Common myeloid progenitor, CD34-positive (primary cell): ENCODE measurements around the gene ARIH1.
A peak's percentile ranks its signal among the peaks of the same experiment; 100 is the strongest.
"Not testable (repeated sequence)": the region's sequence is repeated elsewhere in the genome, so short reads cannot be mapped to it uniquely, and the experiment has no call there.

Experiments
- CTCF ChIA-PET: fragments of 350-600 bp; sonication (Branson Sonifier 250); formaldehyde crosslinking; loops from one replicate; lab custom pipeline; 2021; ENCODE audit warnings: antibody characterized with exemption; lab: Charles Lee
- POLR2A ChIA-PET: fragments of 350-600 bp; sonication (Branson Sonifier 250); formaldehyde crosslinking; loops from one replicate; lab custom pipeline; 2021; ENCODE audit warnings: antibody characterized with exemption; lab: Charles Lee
- DNase-seq, 3 donors: peaks; one replicate each; pipeline versions ENCODE4 v3.0.0 to v3.0.0-alpha.2; 2013
- H3K27ac ChIP-seq, 2 experiments: 1 replicate in 1 of 2; 2 replicates in 1 of 2; pipeline ENCODE4 v1.7.0; 2013; ENCODE audit warnings: inconsistent platforms in 2 of 2, low read length in 2 of 2, mild to moderate bottlenecking in 2 of 2, low read depth in 1 of 2, moderate library complexity in 1 of 2; ENCODE audit not compliant: severe bottlenecking in 2 of 2, insufficient read depth in 1 of 2, poor library complexity in 1 of 2
- H3K27me3 ChIP-seq, 5 experiments: replicated peaks in 2 of 5; 1 replicate in 3 of 5; 2 replicates in 2 of 5; pipeline versions ENCODE4 v1.6.1 to v1.7.0; 2013; ENCODE audit warnings: low read length in 4 of 5, mild to moderate bottlenecking in 2 of 5, moderate library complexity in 2 of 5, inconsistent platforms in 1 of 5; ENCODE audit not compliant: insufficient read depth in 5 of 5, control insufficient read depth in 4 of 5
- H3K36me3 ChIP-seq, 4 experiments: 1 replicate in 2 of 4; 2 replicates in 2 of 4; pipeline versions ENCODE4 v1.6.1 to v1.7.0; 2013; ENCODE audit warnings: low read length in 3 of 4, control low read depth in 1 of 4, mild to moderate bottlenecking in 1 of 4; ENCODE audit not compliant: control insufficient read depth in 4 of 4, insufficient read depth in 4 of 4
- H3K4me1 ChIP-seq, 4 experiments: 1 replicate in 3 of 4; 2 replicates in 1 of 4; pipeline versions ENCODE4 v1.6.1 to v1.7.1; 2013; ENCODE audit warnings: low read length in 3 of 4, mild to moderate bottlenecking in 3 of 4, control low read depth in 1 of 4, inconsistent platforms in 1 of 4, moderate library complexity in 1 of 4; ENCODE audit not compliant: control insufficient read depth in 4 of 4, insufficient read depth in 4 of 4; ENCODE audit errors: control extremely low read depth in 1 of 4
- H3K4me3 ChIP-seq, 7 experiments: 1 replicate in 4 of 7; 2 replicates in 3 of 7; pipeline versions ENCODE4 v1.5.1 to v1.7.0; 2013; ENCODE audit warnings: mild to moderate bottlenecking in 7 of 7, low read length in 6 of 7, moderate library complexity in 6 of 7, inconsistent platforms in 2 of 7, low read depth in 2 of 7, control low read depth in 1 of 7; ENCODE audit not compliant: insufficient read depth in 4 of 7, control insufficient read depth in 1 of 7; ENCODE audit errors: extremely low read depth in 1 of 7
- H3K9me3 ChIP-seq, 5 experiments: 1 replicate in 4 of 5; 2 replicates in 1 of 5; pipeline versions ENCODE4 v1.6.1 to v1.7.1; 2013; ENCODE audit warnings: low read length in 4 of 5, mild to moderate bottlenecking in 2 of 5, inconsistent platforms in 1 of 5, low read depth in 1 of 5, moderate library complexity in 1 of 5; ENCODE audit not compliant: control insufficient read depth in 4 of 5, insufficient read depth in 2 of 5; ENCODE audit errors: control extremely low read depth in 1 of 5
- WGBS: methylation state at CpG from one replicate; pipeline ENCODE4 v1.1.5; 2013; ENCODE audit not compliant: insufficient coverage; 5-methylcytosine and 5-hydroxymethylcytosine counted together

ARIH1 gene

GRCh38 chr15:72474466-72474911 lies 359 bp downstream of the ARIH1 start:
- ChIA-PET CTCF (no interaction called here), POLR2A (interaction anchor here (2.1 kb wide), 1 partner anchor 8 kb away, joined by 5 read pairs; no protein-coding TSS in a partner anchor)
- H3K4me3 ChIP-seq, result peak overlapping the region; percentile 78 to 98 (median 93)
- no peak for DNase-seq
- WGBS, result under 1% methylated on average over 44 of the region's 67 CpGs
- peaks cover 3 to 13% (median 8%) of the 10 kb centered on the region in 4 experiments for H3K36me3 ChIP-seq
- peak overlapping the region; percentile 100 for H3K27ac ChIP-seq
- no peaks in the 10 kb centered on the region for H3K27me3 ChIP-seq
- no peaks in the 10 kb centered on the region for H3K9me3 ChIP-seq
- H3K4me1 ChIP-seq, result peaks cover 13 to 35% (median 21%) of the 10 kb centered on the region in 4 experiments

- no peaks in the 10 kb centered on the region for H3K9me3 ChIP-seq
- peaks cover 13 to 35% (median 21%) of the 10 kb centered on the region in 4 experiments for H3K4me1 ChIP-seq
- 0% methylated on average over 29 of the region's 42 CpGs for WGBS
- peaks cover 3 to 13% (median 8%) of the 10 kb centered on the region in 4 experiments for H3K36me3 ChIP-seq
- ChIA-PET POLR2A (no interaction called here), CTCF (interaction anchor here (1.0 kb wide), 1 partner anchor 106 kb away, joined by 5 read pairs; no protein-coding TSS in a partner anchor)
- H3K27ac ChIP-seq, result peak overlapping the region; percentile 100
- H3K27me3 ChIP-seq, result no peaks in the 10 kb centered on the region
- peak overlapping the region; percentile 78 to 98 (median 93) for H3K4me3 ChIP-seq
- peak; percentile 84 to 94 (median 92) for DNase-seq
These were observed 940 bp downstream of the ARIH1 start for GRCh38 chr15:72474912-72475628.

GRCh38 chr15:72475674-72476073 lies 1.5 kb downstream of the ARIH1 start:
- POLR2A ChIA-PET, result no interaction called here
- CTCF ChIA-PET, result interaction anchor here (1.0 kb wide), 1 partner anchor 107 kb away, joined by 5 read pairs; no protein-coding TSS in a partner anchor
- no peaks in the 10 kb centered on the region for H3K27me3 ChIP-seq
- H3K4me1 ChIP-seq, result peaks cover 13 to 35% (median 21%) of the 10 kb centered on the region in 4 experiments
- H3K27ac ChIP-seq, result peak overlapping the region; percentile 100
- H3K9me3 ChIP-seq, result no peaks in the 10 kb centered on the region
- H3K36me3 ChIP-seq, result peaks cover 3 to 13% (median 9%) of the 10 kb centered on the region in 4 experiments
- WGBS, result no CpG with 5 or more reads among the region's 2 CpGs
- H3K4me3 ChIP-seq, result peak overlapping the region in 6 of 7 experiments; percentile 80 to 98 (median 94)
- DNase-seq, result no peak

- H3K27ac ChIP-seq, result peak overlapping the region in 1 of 2 experiments; percentile 100
These were observed 2.2 kb downstream of the ARIH1 start for GRCh38 chr15:72476330-72476729.

GRCh38 chr15:72481015-72481659 lies 7.0 kb downstream of the ARIH1 start:
- no peak for DNase-seq
- POLR2A ChIA-PET, result no interaction called here
- WGBS, result 95% methylated on average over 3 of the region's 3 CpGs
- Histone ChIP-seq H3K9me3 (peaks cover 0 to 1% (median 0%) of the 10 kb centered on the region in 5 experiments), H3K4me3 (no peak overlapping the region), H3K27me3 (no peaks in the 10 kb centered on the region), H3K4me1 (peaks cover 4 to 19% (median 11%) of the 10 kb centered on the region in 4 experiments), H3K36me3 (peaks cover 6 to 29% (median 12%) of the 10 kb centered on the region in 4 experiments), H3K27ac (no peak overlapping the region)
- CTCF ChIA-PET, result no interaction called here

More at GRCh38 chr15:72476330-72476729, 2.2 kb downstream of the ARIH1 start:
- Histone ChIP-seq H3K4me3 (peak overlapping the region in 5 of 7 experiments; percentile 80 to 98 (median 93)), H3K4me1 (peaks cover 13 to 35% (median 21%) of the 10 kb centered on the region in 4 experiments), H3K36me3 (peaks cover 3 to 17% (median 9%) of the 10 kb centered on the region in 4 experiments)
- CTCF ChIA-PET, result interaction anchor here (1.0 kb wide), 1 partner anchor 107 kb away, joined by 5 read pairs; no protein-coding TSS in a partner anchor
- H3K27me3 ChIP-seq, POLR2A ChIA-PET, H3K9me3 ChIP-seq, DNase-seq: not testable (repeated sequence)
- 84% methylated on average over 16 of the region's 16 CpGs for WGBS

- Histone ChIP-seq H3K36me3 (peaks cover 6 to 29% (median 11%) of the 10 kb centered on the region in 4 experiments), H3K27me3 (no peaks in the 10 kb centered on the region), H3K9me3 (peaks cover 0 to 1% (median 0%) of the 10 kb centered on the region in 5 experiments), H3K4me3 (no peak overlapping the region), H3K27ac (no peak overlapping the region), H3K4me1 (peaks cover 2 to 9% (median 4%) of the 10 kb centered on the region in 4 experiments)
- ChIA-PET POLR2A (interaction anchor here (0.7 to 1.9 kb wide), 2 partner anchors 9 to 27 kb away, joined by 3 to 5 read pairs; partner anchors contain the start of gene ARIH1), CTCF (interaction anchor here (1.2 kb wide), 2 partner anchors 9 to 11 kb away, joined by 3 to 4 read pairs; no protein-coding TSS in a partner anchor)
- DNase-seq, result peak in 2 of 3 donors; percentile 42 to 45
These were observed 8.1 kb downstream of the ARIH1 start for GRCh38 chr15:72482275-72482674.
